ENCODE measurements around the gene SUMO3. TPM values are rescaled to one million over a fixed set of nuclear protein-coding genes. Genes with fewer than 3 reads are reported as not detected.

SUMO3 gene
- total and polyA plus RNA-seq, 4 donors: 35.1 to 51.0 (median 40.6) TPM

- TF ChIP-seq HNF4G (IDR thresholded peaks at IDR 0.05): no peak
- peak; percentile 35 for TF ChIP-seq YY1 (IDR thresholded peaks at IDR 0.05)
- no peak for TF ChIP-seq ZBTB33 (IDR thresholded peaks at IDR 0.05)
- peak; percentile 98 to 99 for TF ChIP-seq JUND (IDR thresholded peaks at IDR 0.05)
- peak in 1 of 2 donors; percentile 45 for TF ChIP-seq RAD21 (IDR thresholded peaks at IDR 0.05)
Observed at GRCh38 chr21:44778499-44778911, 39.4 kb downstream of the SUMO3 start (continued).

GRCh38 chr21:44778094-44778493, 39.8 kb downstream of the SUMO3 start:
- peaks cover 5 to 11% (median 9%) of the 10 kb centered on the region in 4 donors for H3K4me1 ChIP-seq (ENCODE audit: control insufficient read depth in 4 of 4, insufficient read depth in 4 of 4, low read length in 3 of 4)
- H3K9me3 ChIP-seq (ENCODE audit: control insufficient read depth in 4 of 4, low read length in 3 of 4): no peaks in the 10 kb centered on the region
- peaks cover 5 to 27% (median 15%) of the 10 kb centered on the region in 4 donors for H3K36me3 ChIP-seq (ENCODE audit: control insufficient read depth in 4 of 4, insufficient read depth in 3 of 4, low read depth in 1 of 4, low read length in 3 of 4)
- no peaks in the 10 kb centered on the region for H3K27me3 ChIP-seq (ENCODE audit: control insufficient read depth in 4 of 4, insufficient read depth in 4 of 4, low read length in 3 of 4)
- no peak overlapping the region for H3K9ac ChIP-seq (ENCODE audit: low read depth in 1 of 2, low read length in 2 of 2)
- H3K27ac ChIP-seq (ENCODE audit: low read depth in 1 of 2, low read length in 2 of 2): peak overlapping the region in 1 of 2 donors; percentile 27
- no peak overlapping the region for H3K4me3 ChIP-seq (ENCODE audit: low read depth in 1 of 3, low read length in 3 of 3)
- TF ChIP-seq CTCF (IDR thresholded peaks at IDR 0.05; ENCODE audit: low read depth, low read length, missing input control): no peak
- no peak for TF ChIP-seq HNF4A (conservative IDR thresholded peaks at IDR 0.05)
- no peak for TF ChIP-seq JUND (IDR thresholded peaks at IDR 0.05)
- WGBS: 91% methylated on average over 5 of the region's 5 CpGs
- no peak for DNase-seq (ENCODE audit: low spot score)

GRCh38 chr21:44774972-44775371, 42.9 kb downstream of the SUMO3 start:
- Histone ChIP-seq H3K4me1 (ENCODE audit: control insufficient read depth in 4 of 4, insufficient read depth in 4 of 4, low read length in 3 of 4) (peaks cover 5 to 11% (median 9%) of the 10 kb centered on the region in 4 donors), H3K27ac (ENCODE audit: low read depth in 1 of 2, low read length in 2 of 2) (no peak overlapping the region), H3K9ac (ENCODE audit: low read depth in 1 of 2, low read length in 2 of 2) (no peak overlapping the region), H3K9me3 (ENCODE audit: control insufficient read depth in 4 of 4, low read length in 3 of 4) (no peaks in the 10 kb centered on the region), H3K27me3 (ENCODE audit: control insufficient read depth in 4 of 4, insufficient read depth in 4 of 4, low read length in 3 of 4) (no peaks in the 10 kb centered on the region), H3K4me3 (ENCODE audit: low read depth in 1 of 3, low read length in 3 of 3) (no peak overlapping the region), H3K36me3 (ENCODE audit: control insufficient read depth in 4 of 4, insufficient read depth in 3 of 4, low read depth in 1 of 4, low read length in 3 of 4) (peaks cover 15 to 46% (median 32%) of the 10 kb centered on the region in 4 donors)
- TF ChIP-seq TAF1 (conservative IDR thresholded peaks at IDR 0.05) (no peak), FOXA1 (IDR thresholded peaks at IDR 0.05) (no peak), HNF4G (IDR thresholded peaks at IDR 0.05) (no peak), HNF4A (conservative IDR thresholded peaks at IDR 0.05) (no peak), YY1 (IDR thresholded peaks at IDR 0.05) (no peak), ZBTB33 (IDR thresholded peaks at IDR 0.05) (no peak), ATF3 (IDR thresholded peaks at IDR 0.05) (no peak), REST (IDR thresholded peaks at IDR 0.05) (no peak), MAX (IDR thresholded peaks at IDR 0.05) (no peak), EGR1 (IDR thresholded peaks at IDR 0.05; ENCODE audit: low read depth in 2 of 2) (no peak), CTCF (IDR thresholded peaks at IDR 0.05; ENCODE audit: low read depth, low read length, missing input control) (no peak), SP1 (IDR thresholded peaks at IDR 0.05) (no peak), FOXA2 (IDR thresholded peaks at IDR 0.05) (no peak), NR2F2 (IDR thresholded peaks at IDR 0.05) (no peak), JUND (IDR thresholded peaks at IDR 0.05) (no peak)
- 97% methylated on average over 8 of the region's 8 CpGs for WGBS
- DNase-seq (ENCODE audit: low spot score): no peak
